Measurements from ENCODE around the gene RAD51C. TPM values are rescaled to one million over a fixed set of nuclear protein-coding genes. Genes with fewer than 3 reads are reported as not detected.

The RAD51C gene
- total and polyA plus RNA-seq, 2 donors (not counting 1 experiment from before 2014, with no cell fraction given), result 27.7 to 29.1 TPM

DNA sequence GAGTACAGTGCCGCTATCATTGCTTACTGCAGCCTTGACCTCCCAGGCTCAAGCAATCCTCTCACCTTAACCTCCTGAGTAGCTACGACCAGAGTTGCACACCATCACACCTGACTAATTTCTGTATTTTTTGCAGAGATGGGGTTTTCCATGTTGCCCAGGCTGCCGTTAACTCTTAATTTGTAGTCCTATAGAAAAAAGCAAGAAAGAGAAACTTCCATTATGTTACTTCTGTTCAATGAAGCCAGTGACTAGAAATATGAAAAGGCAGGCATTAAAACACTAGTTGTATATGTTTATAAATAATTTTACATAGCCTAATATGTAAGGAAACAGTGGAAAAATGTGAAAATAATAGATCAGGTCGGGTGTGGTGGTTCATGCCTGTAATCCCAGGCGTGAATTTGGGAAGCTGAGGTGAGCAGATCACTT lies 9.7 kb downstream of the RAD51C start:
- Histone ChIP-seq H3K9me3 (ENCODE audit: control insufficient read depth, insufficient read depth, low read depth, low read length) (no peaks in the 10 kb centered on the region), H3K27ac (ENCODE audit: insufficient read depth, low read length) (no peak overlapping the region), H3K4me2 (ENCODE audit: extremely low read depth, insufficient read depth, low read length) (no peak overlapping the region), H3K4me3 (replicated peaks in 1 of 4; ENCODE audit: control extremely low read depth in 1 of 4, insufficient read depth in 1 of 4, low read depth in 3 of 4, low read length in 4 of 4) (no peak overlapping the region), H3K79me2 (ENCODE audit: control insufficient read depth, insufficient read depth, low read length) (no peaks in the 10 kb centered on the region), H3K36me3 (ENCODE audit: control insufficient read depth, insufficient read depth, low read length) (no peaks in the 10 kb centered on the region), H2AFZ (ENCODE audit: low read length) (no peak overlapping the region), H4K20me1 (ENCODE audit: control insufficient read depth, extremely low read depth, insufficient read depth, low read length) (no peaks in the 10 kb centered on the region), H3K9ac (ENCODE audit: insufficient read depth, low read length) (no peak overlapping the region), H3K27me3 (ENCODE audit: control insufficient read depth, insufficient read depth, low read length) (no peaks in the 10 kb centered on the region), H3K4me1 (ENCODE audit: control insufficient read depth, extremely low read depth, insufficient read depth, low read length) (no peaks in the 10 kb centered on the region)
- TF ChIP-seq, protein P1, sequence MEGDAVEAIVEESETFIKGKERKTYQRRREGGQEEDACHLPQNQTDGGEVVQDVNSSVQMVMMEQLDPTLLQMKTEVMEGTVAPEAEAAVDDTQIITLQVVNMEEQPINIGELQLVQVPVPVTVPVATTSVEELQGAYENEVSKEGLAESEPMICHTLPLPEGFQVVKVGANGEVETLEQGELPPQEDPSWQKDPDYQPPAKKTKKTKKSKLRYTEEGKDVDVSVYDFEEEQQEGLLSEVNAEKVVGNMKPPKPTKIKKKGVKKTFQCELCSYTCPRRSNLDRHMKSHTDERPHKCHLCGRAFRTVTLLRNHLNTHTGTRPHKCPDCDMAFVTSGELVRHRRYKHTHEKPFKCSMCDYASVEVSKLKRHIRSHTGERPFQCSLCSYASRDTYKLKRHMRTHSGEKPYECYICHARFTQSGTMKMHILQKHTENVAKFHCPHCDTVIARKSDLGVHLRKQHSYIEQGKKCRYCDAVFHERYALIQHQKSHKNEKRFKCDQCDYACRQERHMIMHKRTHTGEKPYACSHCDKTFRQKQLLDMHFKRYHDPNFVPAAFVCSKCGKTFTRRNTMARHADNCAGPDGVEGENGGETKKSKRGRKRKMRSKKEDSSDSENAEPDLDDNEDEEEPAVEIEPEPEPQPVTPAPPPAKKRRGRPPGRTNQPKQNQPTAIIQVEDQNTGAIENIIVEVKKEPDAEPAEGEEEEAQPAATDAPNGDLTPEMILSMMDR (conservative IDR thresholded peaks at IDR 0.05 in 1 of 2, IDR thresholded peaks at IDR 0.05 in 1 of 2; ENCODE audit: low read depth in 1 of 2, low read length in 2 of 2), result no peak
- no peak for TF ChIP-seq EZH2 (IDR thresholded peaks at IDR 0.05; ENCODE audit: low read length, missing control alignments)
- DNase-seq (ENCODE audit: low read depth in 2 of 2), result no peak

DNA sequence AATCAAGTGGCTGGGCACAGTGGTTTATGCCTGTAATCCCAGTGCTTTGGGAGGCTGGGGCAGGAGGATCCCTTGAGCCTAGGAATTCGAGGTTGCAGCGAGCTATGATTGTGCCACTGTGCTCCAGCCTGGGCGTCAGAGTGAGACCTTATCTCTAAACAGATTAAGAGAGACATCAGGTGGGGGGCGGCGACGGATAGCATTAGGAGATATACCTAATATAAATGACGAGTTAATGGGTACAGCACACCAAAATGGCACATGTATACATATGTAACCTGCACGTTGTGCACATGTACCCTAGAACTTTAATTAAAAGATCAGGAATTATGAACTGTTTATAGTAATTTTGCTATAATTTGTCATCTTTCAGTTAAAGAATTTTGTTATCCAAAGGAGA lies 10.3 kb downstream of the RAD51C start:
- Histone ChIP-seq H3K9me3 (ENCODE audit: control insufficient read depth, insufficient read depth, low read depth, low read length) (no peaks in the 10 kb centered on the region), H3K27me3 (ENCODE audit: control insufficient read depth, insufficient read depth, low read length) (no peaks in the 10 kb centered on the region), H2AFZ (ENCODE audit: low read length) (no peak overlapping the region), H3K4me2 (ENCODE audit: extremely low read depth, insufficient read depth, low read length) (no peak overlapping the region), H3K4me1 (ENCODE audit: control insufficient read depth, extremely low read depth, insufficient read depth, low read length) (no peaks in the 10 kb centered on the region), H3K36me3 (ENCODE audit: control insufficient read depth, insufficient read depth, low read length) (no peaks in the 10 kb centered on the region), H3K79me2 (ENCODE audit: control insufficient read depth, insufficient read depth, low read length) (no peaks in the 10 kb centered on the region), H3K4me3 (replicated peaks in 1 of 4; ENCODE audit: control extremely low read depth in 1 of 4, insufficient read depth in 1 of 4, low read depth in 3 of 4, low read length in 4 of 4) (no peak overlapping the region), H4K20me1 (ENCODE audit: control insufficient read depth, extremely low read depth, insufficient read depth, low read length) (no peaks in the 10 kb centered on the region), H3K9ac (ENCODE audit: insufficient read depth, low read length) (no peak overlapping the region), H3K27ac (ENCODE audit: insufficient read depth, low read length) (no peak overlapping the region)
- no peak for DNase-seq (ENCODE audit: low read depth in 2 of 2)
- no peak for TF ChIP-seq EZH2 (IDR thresholded peaks at IDR 0.05; ENCODE audit: low read length, missing control alignments)
- TF ChIP-seq, protein P1 (conservative IDR thresholded peaks at IDR 0.05 in 1 of 2, IDR thresholded peaks at IDR 0.05 in 1 of 2; ENCODE audit: low read depth in 1 of 2, low read length in 2 of 2), result no peak

DNA sequence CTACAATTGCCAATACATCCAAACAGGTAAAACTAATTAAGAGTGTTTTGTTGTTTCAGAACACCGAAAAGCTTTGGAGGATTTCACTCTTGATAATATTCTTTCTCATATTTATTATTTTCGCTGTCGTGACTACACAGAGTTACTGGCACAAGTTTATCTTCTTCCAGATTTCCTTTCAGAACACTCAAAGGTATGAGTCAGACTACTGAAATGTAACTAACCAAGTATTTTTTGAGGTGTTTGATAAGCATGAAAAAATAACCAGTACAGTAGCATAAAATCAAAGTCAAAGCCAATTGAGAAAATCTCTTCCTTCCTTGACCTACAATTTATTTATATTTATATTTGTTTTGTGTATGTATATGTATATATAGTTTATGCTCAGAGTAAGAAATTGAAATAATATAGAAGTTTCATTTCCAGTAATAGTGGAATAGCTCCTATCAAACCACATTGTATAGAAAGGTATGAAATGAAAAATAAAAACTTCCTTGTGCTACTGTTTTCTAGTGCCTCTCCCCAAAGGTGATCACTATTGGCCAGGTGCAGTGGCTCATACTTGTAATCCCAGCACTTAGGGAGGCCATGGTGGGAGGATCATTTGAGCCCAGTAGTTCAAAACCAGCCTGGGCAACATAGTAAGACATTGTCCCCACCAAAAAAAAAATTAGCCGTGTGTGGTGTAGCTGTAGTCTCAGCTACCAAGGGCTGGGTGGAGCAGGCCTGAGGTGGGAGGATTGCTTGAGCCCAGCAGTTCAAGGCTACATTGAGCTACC lies 10.9 kb downstream of the RAD51C start:
- no peak overlapping the region for H3K9ac ChIP-seq (ENCODE audit: insufficient read depth, low read length)
- H3K79me2 ChIP-seq (ENCODE audit: control insufficient read depth, insufficient read depth, low read length), result no peaks in the 10 kb centered on the region
- DNase-seq (ENCODE audit: low read depth in 2 of 2), result peak; percentile 42 to 82
- no peak overlapping the region for H3K4me2 ChIP-seq (ENCODE audit: extremely low read depth, insufficient read depth, low read length)
- no peaks in the 10 kb centered on the region for H4K20me1 ChIP-seq (ENCODE audit: control insufficient read depth, extremely low read depth, insufficient read depth, low read length)
- TF ChIP-seq, protein P1 (conservative IDR thresholded peaks at IDR 0.05 in 1 of 2, IDR thresholded peaks at IDR 0.05 in 1 of 2; ENCODE audit: low read depth in 1 of 2, low read length in 2 of 2), result no peak
- no peak for TF ChIP-seq EZH2 (IDR thresholded peaks at IDR 0.05; ENCODE audit: low read length, missing control alignments)
- no peak overlapping the region for H3K27ac ChIP-seq (ENCODE audit: insufficient read depth, low read length)
- no peaks in the 10 kb centered on the region for H3K27me3 ChIP-seq (ENCODE audit: control insufficient read depth, insufficient read depth, low read length)
- no peaks in the 10 kb centered on the region for H3K4me1 ChIP-seq (ENCODE audit: control insufficient read depth, extremely low read depth, insufficient read depth, low read length)
- no peak overlapping the region for H3K4me3 ChIP-seq (replicated peaks in 1 of 4; ENCODE audit: control extremely low read depth in 1 of 4, insufficient read depth in 1 of 4, low read depth in 3 of 4, low read length in 4 of 4)
- H3K36me3 ChIP-seq (ENCODE audit: control insufficient read depth, insufficient read depth, low read length), result no peaks in the 10 kb centered on the region
- H2AFZ ChIP-seq (ENCODE audit: low read length), result no peak overlapping the region
- no peaks in the 10 kb centered on the region for H3K9me3 ChIP-seq (ENCODE audit: control insufficient read depth, insufficient read depth, low read depth, low read length)
